C4-2B (cell line): ENCODE measurements around the gene ARHGAP10.

Experiments used
- H3K27ac ChIP-seq: fragments of 450-650 bp; 2 replicates; pipeline ENCODE4 v1.5.1; 2017
- ZFX ChIP-seq: fragments of 450-650 bp; IDR thresholded peaks from 2 replicates; pipeline ENCODE4 v1.6.1; 2017
- TF ChIP-seq, protein P1 (sequence below): fragments of 450-650 bp; conservative IDR thresholded peaks from 2 replicates; pipeline ENCODE4 v1.5.1; 2017; ENCODE audit warnings: mild to moderate bottlenecking

The ARHGAP10 gene

DNA sequence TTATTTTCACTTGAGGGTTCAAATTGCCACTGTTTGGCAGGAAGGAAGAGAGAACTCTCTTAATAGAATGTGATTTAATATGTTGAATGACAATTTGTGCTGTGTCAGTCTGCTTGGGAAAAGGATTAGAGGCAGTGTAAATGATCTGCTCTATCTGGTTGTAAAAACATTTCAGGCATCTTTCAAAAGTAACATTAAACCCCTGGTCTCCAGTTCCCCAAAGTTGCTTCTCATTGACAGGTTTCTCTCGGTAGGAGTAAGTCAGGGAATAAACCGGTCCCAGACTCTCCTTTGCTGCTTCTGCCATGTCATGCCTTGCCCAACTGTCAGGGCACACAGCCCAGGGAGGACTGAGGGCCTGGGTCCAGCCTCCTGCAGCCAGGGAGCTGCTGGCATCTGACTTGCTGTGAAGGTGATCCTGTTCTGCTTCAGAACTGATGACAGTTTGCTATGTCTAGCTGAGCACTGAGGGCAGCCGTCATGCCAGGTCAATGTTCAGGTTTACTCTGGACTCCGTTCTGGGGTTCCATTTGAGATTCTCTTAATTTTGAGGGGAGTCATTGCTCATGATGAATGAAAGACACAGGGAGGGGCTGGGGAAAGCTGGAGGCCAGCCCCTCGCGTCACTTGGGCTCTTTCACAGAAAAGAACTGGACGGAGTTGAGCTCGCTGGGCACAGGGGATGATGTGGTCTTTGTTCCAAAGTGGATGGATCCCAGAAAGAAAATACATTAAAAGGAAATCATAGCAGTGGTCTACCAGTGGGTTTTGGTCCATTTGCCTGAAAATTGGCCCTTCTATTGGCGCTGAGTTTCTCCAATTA lies 312.4 kb downstream of the ARHGAP10 start:
- TF ChIP-seq, protein P1, sequence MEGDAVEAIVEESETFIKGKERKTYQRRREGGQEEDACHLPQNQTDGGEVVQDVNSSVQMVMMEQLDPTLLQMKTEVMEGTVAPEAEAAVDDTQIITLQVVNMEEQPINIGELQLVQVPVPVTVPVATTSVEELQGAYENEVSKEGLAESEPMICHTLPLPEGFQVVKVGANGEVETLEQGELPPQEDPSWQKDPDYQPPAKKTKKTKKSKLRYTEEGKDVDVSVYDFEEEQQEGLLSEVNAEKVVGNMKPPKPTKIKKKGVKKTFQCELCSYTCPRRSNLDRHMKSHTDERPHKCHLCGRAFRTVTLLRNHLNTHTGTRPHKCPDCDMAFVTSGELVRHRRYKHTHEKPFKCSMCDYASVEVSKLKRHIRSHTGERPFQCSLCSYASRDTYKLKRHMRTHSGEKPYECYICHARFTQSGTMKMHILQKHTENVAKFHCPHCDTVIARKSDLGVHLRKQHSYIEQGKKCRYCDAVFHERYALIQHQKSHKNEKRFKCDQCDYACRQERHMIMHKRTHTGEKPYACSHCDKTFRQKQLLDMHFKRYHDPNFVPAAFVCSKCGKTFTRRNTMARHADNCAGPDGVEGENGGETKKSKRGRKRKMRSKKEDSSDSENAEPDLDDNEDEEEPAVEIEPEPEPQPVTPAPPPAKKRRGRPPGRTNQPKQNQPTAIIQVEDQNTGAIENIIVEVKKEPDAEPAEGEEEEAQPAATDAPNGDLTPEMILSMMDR: no peak
- no peak for TF ChIP-seq ZFX

DNA sequence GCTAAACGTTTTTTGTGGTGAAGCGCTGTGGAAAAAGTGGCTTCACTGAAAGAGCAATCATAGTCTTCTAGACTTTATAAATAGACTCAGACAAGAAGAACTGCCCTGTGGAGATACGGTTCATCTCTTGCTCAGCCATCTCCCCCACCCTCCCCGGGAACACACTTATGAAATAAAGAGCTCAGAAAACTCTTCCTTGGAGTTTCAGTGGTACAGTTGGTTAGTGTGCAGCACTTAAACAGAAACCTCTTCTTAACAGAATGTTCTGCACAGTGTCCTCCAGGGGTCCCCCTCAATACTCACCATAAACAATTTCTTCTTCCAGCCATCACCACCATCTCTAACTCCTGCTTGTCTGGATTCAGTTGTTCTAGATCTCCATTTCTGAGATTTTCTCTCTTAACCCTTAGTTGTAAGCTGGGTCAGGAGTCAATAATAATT lies 313.0 kb downstream of the ARHGAP10 start:
- TF ChIP-seq ZFX: no peak
- TF ChIP-seq, protein P1: no peak
- no peak overlapping the region for H3K27ac ChIP-seq

More for the DNA sequence above, 312.4 kb downstream of the ARHGAP10 start:
- no peak overlapping the region for H3K27ac ChIP-seq

DNA sequence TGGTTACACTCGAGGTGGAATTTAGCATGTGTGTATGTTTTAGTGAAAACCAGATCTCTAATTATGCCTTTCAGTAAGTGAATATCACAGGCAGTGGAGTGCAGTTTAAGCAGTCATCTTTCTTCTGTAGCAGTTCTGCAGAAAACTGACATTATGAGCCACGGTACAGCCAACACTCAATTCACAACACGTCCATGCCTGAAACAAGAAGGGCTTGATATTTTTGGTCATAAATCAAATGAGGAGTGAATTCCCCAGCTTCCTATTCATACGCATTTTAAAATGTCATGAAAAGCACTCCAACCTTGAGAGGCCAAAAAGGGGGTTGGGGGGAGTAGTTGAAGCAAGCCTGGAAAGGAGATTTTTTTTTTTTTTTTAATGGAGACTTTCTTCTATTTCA lies 316.7 kb downstream of the ARHGAP10 start:
- H3K27ac ChIP-seq: no peak overlapping the region
- TF ChIP-seq ZFX: no peak
- TF ChIP-seq, protein P1: no peak

DNA sequence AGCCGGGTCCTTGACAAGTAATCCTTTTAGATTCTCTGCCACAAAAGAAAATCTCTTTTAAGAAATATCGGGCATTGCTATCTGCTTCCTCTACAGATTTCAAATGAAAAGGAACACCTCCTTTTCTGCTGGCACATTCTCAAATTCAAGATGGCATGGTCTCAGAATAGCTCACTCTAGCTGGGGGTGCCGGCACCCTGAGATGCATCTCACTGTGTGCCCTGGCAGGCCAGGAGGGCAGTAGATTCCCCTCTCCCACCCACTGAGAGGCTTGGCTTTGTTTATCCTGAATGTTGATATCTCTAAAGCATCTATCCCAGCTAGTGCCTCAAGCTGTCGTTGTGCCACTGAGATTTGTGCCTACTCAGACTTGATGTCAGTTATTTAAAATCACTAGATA lies 319.5 kb downstream of the ARHGAP10 start:
- no peak overlapping the region for H3K27ac ChIP-seq
- TF ChIP-seq, protein P1: no peak
- no peak for TF ChIP-seq ZFX

DNA sequence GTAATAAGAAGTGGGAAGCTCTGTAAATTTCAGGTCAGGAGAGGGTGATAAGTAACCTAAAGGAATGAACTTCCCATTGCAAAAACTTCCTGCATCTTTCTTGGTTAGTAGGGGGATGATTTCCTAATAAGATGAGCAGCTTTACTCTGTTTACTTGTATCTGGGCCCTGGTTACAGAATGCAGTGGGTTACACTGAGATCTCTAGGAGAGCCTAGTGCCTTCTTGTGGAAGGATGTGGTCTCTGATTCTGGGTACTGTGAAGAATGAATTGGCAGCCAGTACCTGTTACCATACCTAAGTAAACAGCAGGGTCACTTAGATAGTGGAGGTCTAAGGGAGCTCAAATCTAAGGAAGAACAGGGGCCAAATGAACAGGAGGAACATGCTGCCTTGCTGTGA lies 320.6 kb downstream of the ARHGAP10 start:
- H3K27ac ChIP-seq: peak overlapping the region; percentile 57; the same call in 1 of the 2 replicates
- TF ChIP-seq ZFX: no peak
- TF ChIP-seq, protein P1: no peak

DNA sequence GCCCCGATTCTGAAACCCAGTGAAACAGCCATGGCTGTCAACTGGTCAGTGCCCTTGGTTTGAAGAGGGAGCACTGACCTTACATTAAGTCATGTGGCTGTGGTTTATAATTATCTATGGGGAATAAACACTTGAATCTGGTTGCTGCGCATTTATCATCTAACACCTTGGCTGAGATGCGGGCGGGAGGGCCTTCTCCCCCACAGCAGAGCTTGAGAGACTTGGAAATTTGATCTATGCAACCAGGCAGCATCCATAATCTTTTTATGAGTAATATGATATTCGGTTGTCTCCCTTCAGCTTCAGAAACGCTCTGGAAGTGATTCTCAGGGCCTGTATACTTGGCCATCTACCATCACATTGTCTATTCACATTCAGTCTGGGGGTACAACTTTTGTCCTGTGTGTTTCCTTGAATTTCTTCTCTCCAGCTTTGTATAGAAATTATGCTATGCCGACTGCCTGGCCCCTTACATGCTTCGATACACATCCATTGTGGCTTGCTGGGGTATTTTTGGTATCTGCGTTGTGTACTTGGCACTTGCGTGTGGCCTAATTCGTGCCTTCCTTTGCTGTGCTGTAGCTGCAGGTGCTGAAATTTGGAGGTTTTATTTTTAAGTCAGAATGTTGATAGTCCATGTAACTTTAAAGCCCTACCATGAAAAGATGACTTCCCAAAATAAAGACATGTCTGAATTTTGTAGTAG lies 321.6 kb downstream of the ARHGAP10 start:
- TF ChIP-seq, protein P1: no peak
- no peak for TF ChIP-seq ZFX
- peak overlapping the region; percentile 57; the same call in 1 of the 2 replicates for H3K27ac ChIP-seq

DNA sequence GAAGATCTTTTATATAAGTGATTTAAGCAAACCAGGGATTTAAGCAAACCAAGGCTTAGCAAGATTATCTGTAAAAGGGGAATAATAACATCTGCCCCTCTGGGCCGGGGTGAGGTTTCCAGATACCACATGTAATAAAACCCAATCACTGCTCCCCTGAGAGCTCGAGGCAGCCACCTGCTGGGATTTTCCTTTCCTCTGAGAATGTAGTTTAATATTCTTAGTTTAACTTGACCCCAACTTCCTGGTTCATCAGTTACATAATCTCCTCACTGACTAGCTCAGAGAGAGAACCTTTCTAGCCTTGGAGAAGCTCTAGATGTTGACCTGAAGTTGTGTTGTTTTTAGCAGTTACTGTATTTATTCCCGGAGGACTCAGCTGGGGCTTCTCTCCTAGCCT lies 322.4 kb downstream of the ARHGAP10 start:
- peak overlapping the region; percentile 61; the same call in 1 of the 2 replicates for H3K27ac ChIP-seq
- no peak for TF ChIP-seq ZFX
- TF ChIP-seq, protein P1: peak; percentile 25
